Choroid plexus epithelial cell (primary cell): Measurements from ENCODE around the gene TIAM2.
A peak's percentile ranks its signal among the peaks of the same experiment; 100 is the strongest.

Source experiments
- DNase-seq: peaks from one replicate; pipeline ENCODE4 v3.0.0-alpha.2; 2010; ENCODE audit warnings: low read depth
- H3K4me3 ChIP-seq: 2 replicates; pipeline ENCODE4 v1.5.1; 2011; ENCODE audit warnings: low read depth, mild to moderate bottlenecking, control low read depth, low read length, moderate library complexity
- TF ChIP-seq, protein P1 (sequence below): conservative IDR thresholded peaks from 2 replicates; pipeline ENCODE4 v1.5.1; 2011; ENCODE audit warnings: low read depth, mild to moderate bottlenecking, control low read depth, inconsistent platforms, low read length, moderate library complexity

Gene TIAM2

DNA sequence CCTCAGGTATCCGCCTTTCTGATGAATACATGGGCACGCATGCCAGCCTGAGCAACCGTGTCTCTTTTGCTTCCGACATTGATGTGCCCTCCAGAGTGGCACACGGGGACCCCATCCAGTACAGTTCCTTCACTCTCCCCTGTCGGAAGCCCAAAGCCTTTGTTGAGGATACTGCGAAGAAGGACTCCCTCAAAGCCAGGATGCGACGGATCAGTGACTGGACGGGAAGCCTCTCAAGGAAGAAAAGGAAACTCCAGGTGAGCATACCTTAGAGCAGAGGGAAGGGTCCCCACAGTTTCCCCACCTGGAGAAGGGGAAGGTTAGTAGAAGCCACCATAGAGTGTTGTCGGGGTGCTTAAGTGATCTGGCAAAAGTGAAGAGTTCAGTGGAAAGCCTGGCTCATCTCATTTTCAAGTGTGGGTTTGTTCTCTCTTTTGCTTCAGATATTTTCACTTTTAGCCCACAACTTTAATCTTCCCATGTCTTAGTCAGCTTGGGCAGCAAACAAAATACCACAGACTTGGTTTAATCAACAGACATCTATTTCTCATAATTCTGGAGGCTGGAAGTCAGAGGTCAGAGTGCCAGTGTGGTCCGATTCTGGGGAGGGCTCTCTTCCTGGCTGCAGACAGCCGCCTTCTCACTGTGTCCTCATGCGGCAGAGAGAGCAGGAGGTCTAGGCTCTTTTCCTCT, 135.2 kb downstream of the TIAM2 start:
- no peak for DNase-seq
- no peak overlapping the region for H3K4me3 ChIP-seq
- TF ChIP-seq, protein P1, sequence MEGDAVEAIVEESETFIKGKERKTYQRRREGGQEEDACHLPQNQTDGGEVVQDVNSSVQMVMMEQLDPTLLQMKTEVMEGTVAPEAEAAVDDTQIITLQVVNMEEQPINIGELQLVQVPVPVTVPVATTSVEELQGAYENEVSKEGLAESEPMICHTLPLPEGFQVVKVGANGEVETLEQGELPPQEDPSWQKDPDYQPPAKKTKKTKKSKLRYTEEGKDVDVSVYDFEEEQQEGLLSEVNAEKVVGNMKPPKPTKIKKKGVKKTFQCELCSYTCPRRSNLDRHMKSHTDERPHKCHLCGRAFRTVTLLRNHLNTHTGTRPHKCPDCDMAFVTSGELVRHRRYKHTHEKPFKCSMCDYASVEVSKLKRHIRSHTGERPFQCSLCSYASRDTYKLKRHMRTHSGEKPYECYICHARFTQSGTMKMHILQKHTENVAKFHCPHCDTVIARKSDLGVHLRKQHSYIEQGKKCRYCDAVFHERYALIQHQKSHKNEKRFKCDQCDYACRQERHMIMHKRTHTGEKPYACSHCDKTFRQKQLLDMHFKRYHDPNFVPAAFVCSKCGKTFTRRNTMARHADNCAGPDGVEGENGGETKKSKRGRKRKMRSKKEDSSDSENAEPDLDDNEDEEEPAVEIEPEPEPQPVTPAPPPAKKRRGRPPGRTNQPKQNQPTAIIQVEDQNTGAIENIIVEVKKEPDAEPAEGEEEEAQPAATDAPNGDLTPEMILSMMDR = no peak

DNA sequence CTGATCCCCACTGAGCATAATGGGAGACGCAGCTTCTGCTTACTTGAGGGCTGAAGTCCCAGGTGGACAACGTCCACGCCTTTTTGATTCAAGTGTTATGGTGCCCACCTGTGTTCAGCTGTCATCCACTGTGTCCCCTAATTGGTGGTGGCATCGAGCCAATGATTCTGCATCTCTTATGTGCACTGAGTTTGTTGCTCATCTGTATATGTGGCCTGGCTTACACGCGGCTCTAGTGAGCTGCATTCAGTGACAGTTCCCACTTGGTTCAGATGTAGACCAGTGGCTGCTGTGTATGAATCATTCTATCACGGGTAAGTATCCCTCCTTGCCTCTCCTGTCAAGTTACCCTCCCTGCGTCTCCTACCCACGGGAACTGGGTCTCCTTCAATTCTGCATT, 137.5 kb downstream of the TIAM2 start:
- no peak overlapping the region for H3K4me3 ChIP-seq
- no peak for DNase-seq
- TF ChIP-seq, protein P1 = no peak

DNA sequence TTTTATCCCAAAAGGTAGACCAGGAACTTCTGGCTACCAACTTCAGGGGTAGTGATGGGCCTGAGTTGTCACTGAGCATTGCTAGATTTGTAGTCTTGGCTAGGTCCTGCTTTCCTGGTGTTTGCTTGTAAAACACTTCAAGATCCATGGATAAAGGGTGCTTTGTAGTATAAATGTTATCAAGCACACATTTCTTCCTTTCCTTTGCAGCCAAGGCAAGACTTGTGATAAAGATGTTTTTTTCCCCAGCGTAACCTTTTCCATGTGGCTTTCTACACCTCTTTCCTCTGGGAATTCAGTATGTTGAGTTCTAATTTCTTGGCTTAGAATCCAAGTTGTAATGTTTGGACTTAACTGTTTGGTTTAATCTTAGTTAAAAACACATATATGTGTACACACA, 145.9 kb downstream of the TIAM2 start:
- no peak for DNase-seq
- no peak overlapping the region for H3K4me3 ChIP-seq
- TF ChIP-seq, protein P1 = no peak

DNA sequence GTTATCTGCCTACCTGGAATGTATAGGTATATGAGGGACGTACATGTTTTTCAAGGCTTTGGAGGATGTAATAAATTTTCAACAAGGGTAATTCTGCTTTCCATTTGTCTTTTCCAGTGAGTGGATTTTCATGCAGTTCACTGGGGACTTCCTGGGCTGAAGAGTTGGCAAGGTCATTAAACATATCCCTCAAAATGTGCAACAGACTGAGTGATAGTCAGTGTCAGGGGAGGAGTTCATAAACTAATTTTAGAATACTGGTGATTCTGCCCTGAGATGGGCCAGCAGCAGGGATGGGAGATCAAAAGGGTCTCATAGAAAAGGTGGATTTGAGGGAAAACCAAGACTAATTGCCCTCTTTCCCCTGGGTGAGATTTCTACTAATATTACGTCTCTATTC, 146.4 kb downstream of the TIAM2 start:
- no peak for DNase-seq
- H3K4me3 ChIP-seq = no peak overlapping the region
- TF ChIP-seq, protein P1 = no peak

DNA sequence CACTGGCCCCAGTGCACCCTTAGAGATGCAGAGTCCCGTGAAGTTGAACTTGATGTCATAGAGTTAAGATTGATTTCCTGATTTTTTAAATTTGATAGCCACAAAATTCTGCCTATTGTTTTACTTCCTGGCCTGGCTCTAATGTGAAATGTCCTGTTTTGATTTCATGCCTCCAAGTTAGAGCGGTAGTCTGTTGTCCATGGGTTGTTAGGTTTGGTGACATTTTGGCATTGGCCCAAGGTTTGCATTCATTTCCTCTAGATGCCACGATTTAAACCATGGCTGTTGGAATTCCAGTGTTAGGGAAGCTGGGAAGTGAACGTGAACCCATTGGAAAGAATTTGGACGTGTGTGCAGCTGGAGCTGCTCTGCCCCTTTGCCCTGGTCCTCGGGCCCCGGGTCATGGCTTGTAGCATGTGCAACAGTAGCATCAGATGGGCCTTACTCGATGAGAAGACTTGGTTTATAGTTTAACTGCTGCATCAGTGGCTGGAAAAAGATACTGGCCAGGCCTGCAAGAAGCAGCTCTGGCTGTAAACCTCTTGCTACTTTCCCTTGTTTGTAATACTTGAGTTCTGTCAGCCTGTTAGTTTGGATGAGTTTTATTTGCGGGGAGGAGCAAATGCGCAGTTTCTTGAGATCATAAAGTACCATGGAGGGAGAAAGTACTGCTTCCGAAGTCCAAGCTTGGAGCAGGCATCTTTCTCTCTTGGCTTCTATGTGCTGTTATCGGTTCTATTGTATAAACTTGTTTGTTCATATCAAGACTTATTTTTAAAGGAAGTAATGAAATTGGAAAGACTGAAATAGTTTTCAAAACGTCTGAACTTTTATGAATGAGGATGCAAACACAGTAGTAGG, 147.3 kb downstream of the TIAM2 start:
- no peak overlapping the region for H3K4me3 ChIP-seq
- DNase-seq = peak; percentile 13
- TF ChIP-seq, protein P1 = no peak

DNA sequence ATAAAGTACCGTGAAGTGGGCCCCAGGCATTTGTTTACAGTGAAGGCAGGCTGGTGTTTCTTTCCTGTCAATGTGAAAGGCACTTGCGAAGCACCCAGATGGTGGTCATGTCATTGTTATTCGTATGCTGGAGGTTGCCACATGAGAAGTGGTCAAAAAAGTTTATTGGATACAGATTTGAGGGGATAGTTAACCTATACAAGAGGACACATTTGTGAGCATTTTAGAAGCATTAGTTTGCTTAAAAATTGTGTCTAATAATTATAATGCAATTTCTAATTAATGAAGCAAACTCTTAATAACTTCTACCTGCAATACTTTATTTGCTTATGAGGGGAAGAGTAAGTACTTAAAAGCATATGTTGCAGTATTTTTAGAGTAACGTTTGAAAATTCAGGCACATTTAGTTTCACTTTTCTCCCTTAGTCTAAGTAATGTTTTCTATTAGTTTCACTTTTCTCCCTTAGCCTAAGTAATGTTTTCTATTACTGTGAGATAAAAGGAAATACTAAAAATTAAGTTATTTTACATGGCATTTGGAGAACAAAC, 148.0 kb downstream of the TIAM2 start:
- peak overlapping the region; percentile 23 for H3K4me3 ChIP-seq
- peak; percentile 45 for DNase-seq
- TF ChIP-seq, protein P1 = no peak
